ENCODE results near the gene C10orf90. TPM values are rescaled to one million over a fixed set of nuclear protein-coding genes. Genes with fewer than 3 reads are reported as not detected.

C10orf90 gene
- total and polyA plus RNA-seq, 2 of the 8 experiments (the other 6 are each of a cell fraction or from before 2014, with no cell fraction given): 0.21 TPM; not detected in 1

DNA sequence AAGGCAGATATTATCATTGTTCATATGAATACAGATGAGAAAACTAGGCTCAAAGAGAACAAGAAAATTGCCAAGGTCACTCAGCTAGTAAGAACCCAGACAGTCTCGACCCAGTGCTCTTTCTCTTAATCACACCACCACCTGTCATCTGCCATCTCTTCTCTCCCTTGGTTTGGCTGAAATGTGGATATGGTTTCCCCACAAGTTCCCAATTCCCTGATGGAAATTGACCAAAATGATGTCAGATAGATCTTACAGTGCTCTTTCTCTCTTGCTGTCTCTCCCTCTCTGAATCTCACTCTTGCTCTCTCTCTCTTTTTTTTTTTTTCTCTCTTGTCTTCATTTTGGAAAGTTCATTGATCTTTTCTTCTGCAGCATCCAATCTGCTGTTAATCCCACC, 9.1 kb downstream of the C10orf90 start (continued):
- TF ChIP-seq CHD7 (IDR thresholded peaks at IDR 0.05; ENCODE audit: insufficient replicate concordance, low read length): no peak
- no peak for TF ChIP-seq FOSL1 (IDR thresholded peaks at IDR 0.05; ENCODE audit: insufficient read depth, low read depth, low read length)

All from H1 (cell line).